KMS-11 (cell line): ENCODE data around the gene CATSPERD.
A peak's percentile ranks its signal among the peaks of the same experiment; 100 is the strongest.

ENCODE experiments used
- H2AFZ ChIP-seq: fragments of 200-600 bp; sonication (generic); 2 replicates; pipeline ENCODE4 v1.6.1; 2016; ENCODE audit warnings: antibody characterized with exemption, mixed run types, low read depth
- H3K27ac ChIP-seq: fragments of 200-600 bp; sonication (generic); 2 replicates; pipeline ENCODE4 v1.6.1; 2016; ENCODE audit warnings: mild to moderate bottlenecking, mixed run types
- H3K27me3 ChIP-seq: fragments of 200-600 bp; sonication (generic); 2 replicates; pipeline ENCODE4 v1.6.1; 2017; ENCODE audit warnings: mild to moderate bottlenecking, low read depth, mixed run types, moderate library complexity; ENCODE audit not compliant: insufficient read depth
- H3K36me3 ChIP-seq: fragments of 200-600 bp; sonication (generic); 2 replicates; pipeline ENCODE4 v1.6.1; 2017; ENCODE audit warnings: mild to moderate bottlenecking, mixed run types; ENCODE audit not compliant: insufficient read depth
- H3K4me1 ChIP-seq: fragments of 200-600 bp; sonication (generic); 2 replicates; pipeline ENCODE4 v1.6.1; 2016; ENCODE audit warnings: mild to moderate bottlenecking, low read depth, mixed run types; ENCODE audit not compliant: poor library complexity, severe bottlenecking
- H3K4me2 ChIP-seq: fragments of 200-600 bp; sonication (generic); 2 replicates; pipeline ENCODE4 v1.7.0; 2016; ENCODE audit warnings: mild to moderate bottlenecking, mixed run types
- H3K4me3 ChIP-seq: fragments of 200-600 bp; sonication (generic); IDR thresholded peaks from 2 replicates; pipeline ENCODE4 v1.6.1; 2017; ENCODE audit warnings: low read depth, low read length, mixed read lengths; ENCODE audit not compliant: insufficient read depth
- H3K79me2 ChIP-seq: fragments of 200-600 bp; sonication (generic); 2 replicates; pipeline ENCODE4 v1.6.1; 2016; ENCODE audit warnings: low read depth, mixed run types; ENCODE audit not compliant: insufficient read depth
- H3K9ac ChIP-seq: fragments of 200-600 bp; sonication (generic); 2 replicates; pipeline ENCODE4 v1.6.1; 2016; ENCODE audit warnings: mild to moderate bottlenecking, mixed run types
- H4K20me1 ChIP-seq: fragments of 200-600 bp; sonication (generic); 2 replicates; pipeline ENCODE4 v1.6.1; 2016; ENCODE audit warnings: mild to moderate bottlenecking, mixed run types; ENCODE audit not compliant: insufficient read depth
- TF ChIP-seq, protein P1 (sequence below): fragments of 200-600 bp; sonication (generic); conservative IDR thresholded peaks from 2 replicates; pipeline ENCODE4 v1.6.1; 2017; ENCODE audit warnings: low read depth, mild to moderate bottlenecking, antibody characterized with exemption, low read length, moderate library complexity, mixed read lengths

CATSPERD gene

DNA sequence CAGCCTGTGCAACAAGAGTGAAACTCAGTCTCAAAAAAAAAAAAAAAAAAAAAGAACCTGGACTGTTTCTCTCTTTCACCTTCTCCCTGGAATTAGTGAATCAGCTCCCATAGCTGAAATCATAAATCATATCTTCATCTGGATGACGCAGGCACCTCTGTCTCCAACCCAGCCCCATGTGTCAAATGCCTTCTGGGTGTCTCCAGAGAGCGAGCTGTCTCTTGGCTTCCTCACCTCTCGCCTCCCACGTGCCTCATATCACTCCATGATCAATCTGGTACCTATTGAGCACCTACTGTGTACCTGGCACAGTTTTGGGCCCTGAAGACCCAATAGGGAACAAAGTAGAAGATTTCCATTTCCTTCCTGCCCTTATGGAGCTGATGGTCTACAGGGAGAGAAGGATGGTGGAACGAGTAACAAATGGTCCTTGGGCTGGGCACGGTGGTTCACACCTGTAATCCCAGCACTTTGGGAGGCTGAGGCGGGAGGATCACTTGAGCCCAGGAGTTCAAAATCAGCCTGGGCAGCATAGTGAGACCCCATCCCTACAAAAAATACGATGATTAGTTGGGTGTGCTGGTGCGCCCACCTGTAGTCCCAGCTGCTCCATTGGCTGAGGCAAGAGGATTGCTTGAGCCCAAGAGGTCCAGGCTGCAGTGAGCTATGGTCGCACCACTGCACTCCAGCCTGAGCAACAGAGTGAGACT, 37.1 kb upstream of the CATSPERD start:
- Histone ChIP-seq H3K4me3 (no peak overlapping the region), H3K9ac (no peak overlapping the region), H3K27ac (no peak overlapping the region), H3K36me3 (no peaks in the 10 kb centered on the region), H3K27me3 (peaks cover 3% of the 10 kb centered on the region; the same call in 1 of the 2 replicates), H3K79me2 (no peaks in the 10 kb centered on the region), H3K4me2 (no peak overlapping the region), H3K4me1 (peaks cover 12% of the 10 kb centered on the region), H2AFZ (no peak overlapping the region), H4K20me1 (no peaks in the 10 kb centered on the region)
- TF ChIP-seq, protein P1, sequence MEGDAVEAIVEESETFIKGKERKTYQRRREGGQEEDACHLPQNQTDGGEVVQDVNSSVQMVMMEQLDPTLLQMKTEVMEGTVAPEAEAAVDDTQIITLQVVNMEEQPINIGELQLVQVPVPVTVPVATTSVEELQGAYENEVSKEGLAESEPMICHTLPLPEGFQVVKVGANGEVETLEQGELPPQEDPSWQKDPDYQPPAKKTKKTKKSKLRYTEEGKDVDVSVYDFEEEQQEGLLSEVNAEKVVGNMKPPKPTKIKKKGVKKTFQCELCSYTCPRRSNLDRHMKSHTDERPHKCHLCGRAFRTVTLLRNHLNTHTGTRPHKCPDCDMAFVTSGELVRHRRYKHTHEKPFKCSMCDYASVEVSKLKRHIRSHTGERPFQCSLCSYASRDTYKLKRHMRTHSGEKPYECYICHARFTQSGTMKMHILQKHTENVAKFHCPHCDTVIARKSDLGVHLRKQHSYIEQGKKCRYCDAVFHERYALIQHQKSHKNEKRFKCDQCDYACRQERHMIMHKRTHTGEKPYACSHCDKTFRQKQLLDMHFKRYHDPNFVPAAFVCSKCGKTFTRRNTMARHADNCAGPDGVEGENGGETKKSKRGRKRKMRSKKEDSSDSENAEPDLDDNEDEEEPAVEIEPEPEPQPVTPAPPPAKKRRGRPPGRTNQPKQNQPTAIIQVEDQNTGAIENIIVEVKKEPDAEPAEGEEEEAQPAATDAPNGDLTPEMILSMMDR, result no peak

DNA sequence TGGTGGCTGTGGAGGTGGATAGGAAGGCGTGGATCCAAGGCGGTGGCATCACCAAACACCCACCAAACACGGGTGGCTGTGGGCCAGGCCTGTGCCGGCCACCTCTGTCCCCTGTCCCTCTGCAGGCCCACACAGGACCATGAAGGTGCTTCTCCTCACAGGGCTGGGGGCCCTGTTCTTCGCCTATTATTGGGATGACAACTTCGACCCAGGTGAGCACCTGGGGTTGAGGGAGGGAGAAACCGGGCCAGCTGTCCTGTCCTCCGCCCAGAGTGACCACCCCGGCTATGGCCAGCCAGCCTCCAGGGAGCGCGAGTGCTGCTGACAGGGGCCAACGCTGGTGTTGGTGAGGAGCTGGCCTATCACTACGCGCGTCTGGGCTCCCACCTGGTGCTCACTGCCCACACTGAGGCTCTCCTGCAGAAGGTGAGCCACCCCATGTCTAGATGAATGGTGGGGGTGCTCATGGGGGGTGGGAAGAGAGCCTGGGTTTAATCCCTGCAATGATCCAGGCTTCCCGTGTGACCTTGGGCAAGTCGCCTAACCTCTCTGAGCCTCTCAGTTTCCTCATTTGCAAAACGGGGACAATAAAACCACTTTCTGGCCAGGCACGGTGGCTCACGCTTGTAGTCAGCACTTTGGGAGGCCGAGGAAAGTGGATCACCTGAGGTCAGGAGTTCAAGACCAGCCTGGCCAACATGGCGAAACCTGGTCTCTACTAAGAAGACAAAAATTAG, 35.6 kb upstream of the CATSPERD start:
- H3K9ac ChIP-seq, result no peak overlapping the region
- H3K4me1 ChIP-seq, result peaks cover 12% of the 10 kb centered on the region
- TF ChIP-seq, protein P1, result no peak
- H3K36me3 ChIP-seq, result no peaks in the 10 kb centered on the region
- H3K27me3 ChIP-seq, result peaks cover 3% of the 10 kb centered on the region; the same call in 1 of the 2 replicates
- H2AFZ ChIP-seq, result no peak overlapping the region
- no peaks in the 10 kb centered on the region for H4K20me1 ChIP-seq
- H3K79me2 ChIP-seq, result no peaks in the 10 kb centered on the region
- H3K27ac ChIP-seq, result no peak overlapping the region
- no peak overlapping the region for H3K4me3 ChIP-seq
- no peak overlapping the region for H3K4me2 ChIP-seq

DNA sequence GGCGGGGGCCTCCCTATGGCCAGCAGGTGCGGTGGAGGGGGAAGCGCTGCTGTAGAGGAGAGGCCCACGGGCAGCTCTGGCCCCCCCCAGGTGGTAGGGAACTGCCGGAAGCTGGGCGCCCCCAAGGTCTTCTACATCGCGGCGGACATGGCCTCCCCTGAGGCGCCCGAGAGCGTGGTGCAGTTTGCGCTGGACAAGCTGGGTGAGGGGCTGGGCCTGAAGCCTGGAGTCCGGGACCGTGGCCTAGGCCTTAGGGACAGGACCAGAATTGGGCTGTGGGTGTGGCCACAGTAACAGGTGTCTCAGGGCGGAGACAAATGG, 34.2 kb upstream of the CATSPERD start:
- no peaks in the 10 kb centered on the region for H3K36me3 ChIP-seq
- TF ChIP-seq, protein P1, result no peak
- H3K4me2 ChIP-seq, result peak overlapping the region; percentile 13; the same call in 1 of the 2 replicates
- peak overlapping the region; percentile 77; the same call in 1 of the 2 replicates for H2AFZ ChIP-seq
- H3K27me3 ChIP-seq, result peaks cover 3% of the 10 kb centered on the region; the same call in 1 of the 2 replicates
- H4K20me1 ChIP-seq, result no peaks in the 10 kb centered on the region
- H3K27ac ChIP-seq, result no peak overlapping the region
- peak overlapping the region; percentile 49; the same call in 1 of the 2 replicates for H3K9ac ChIP-seq
- H3K4me3 ChIP-seq, result no peak overlapping the region
- H3K79me2 ChIP-seq, result peaks cover 12% of the 10 kb centered on the region
- peaks cover 12% of the 10 kb centered on the region for H3K4me1 ChIP-seq

DNA sequence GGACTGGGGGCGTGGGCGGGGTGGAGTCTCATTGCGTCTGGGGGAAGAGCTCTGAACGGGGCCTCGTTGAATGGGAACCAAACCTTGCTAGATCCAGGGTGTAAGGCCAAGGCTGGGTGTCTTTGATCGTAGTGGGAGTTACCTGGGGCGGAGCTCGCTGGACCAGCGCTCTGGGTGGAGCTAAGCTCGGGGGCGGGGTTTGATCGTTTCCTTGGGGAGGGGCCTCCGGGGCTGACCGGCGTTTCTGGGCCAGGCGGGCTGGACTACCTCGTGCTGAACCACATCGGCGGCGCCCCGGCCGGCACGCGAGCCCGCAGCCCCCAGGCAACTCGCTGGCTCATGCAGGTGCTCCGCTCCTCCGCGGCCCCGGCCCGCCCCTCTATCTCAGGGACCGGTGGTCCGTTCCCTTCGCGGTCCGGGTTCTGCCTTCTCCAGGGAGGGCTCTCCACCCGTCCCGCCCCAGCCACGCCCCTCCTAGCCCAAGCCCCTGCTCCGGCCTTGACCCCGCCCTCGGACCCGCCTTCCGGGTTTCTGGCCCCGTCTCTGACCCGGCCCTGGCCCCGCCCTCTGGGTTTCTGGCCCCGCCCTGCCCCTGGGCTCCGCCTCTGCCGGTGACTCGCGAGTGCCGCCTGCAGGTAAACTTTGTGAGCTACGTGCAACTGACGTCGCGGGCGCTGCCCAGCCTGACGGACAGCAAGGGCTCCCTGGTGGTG, 33.6 kb upstream of the CATSPERD start:
- H3K9ac ChIP-seq, result peak overlapping the region; percentile 49; the same call in 1 of the 2 replicates
- TF ChIP-seq, protein P1, result peak; percentile 78
- H2AFZ ChIP-seq, result peak overlapping the region; percentile 77; the same call in 1 of the 2 replicates
- peaks cover 12% of the 10 kb centered on the region for H3K4me1 ChIP-seq
- H3K4me3 ChIP-seq, result no peak overlapping the region
- no peaks in the 10 kb centered on the region; the same call in 1 of the 2 replicates for H3K27me3 ChIP-seq
- H3K27ac ChIP-seq, result peak overlapping the region; percentile 50; the same call in 1 of the 2 replicates
- peaks cover under 1% of the 10 kb centered on the region; the same call in 1 of the 2 replicates for H4K20me1 ChIP-seq
- H3K36me3 ChIP-seq, result no peaks in the 10 kb centered on the region
- H3K4me2 ChIP-seq, result peak overlapping the region; percentile 13; the same call in 1 of the 2 replicates
- peaks cover 17% of the 10 kb centered on the region for H3K79me2 ChIP-seq
